ENCODE results near the gene LMO7.
"Not testable (repeated sequence)": the region's sequence is repeated elsewhere in the genome, so short reads cannot be mapped to it uniquely, and the experiment has no call there.

LMO7 gene

GRCh38 chr13:75743072-75743471 is 106.9 kb downstream of the LMO7 start:
- DNase-seq (ENCODE audit: low read depth in 2 of 2): not testable (repeated sequence)

GRCh38 chr13:75744127-75744526 is 108.0 kb downstream of the LMO7 start:
- DNase-seq (ENCODE audit: low read depth in 2 of 2): no peak

GRCh38 chr13:75745387-75745786 is 109.3 kb downstream of the LMO7 start:
- DNase-seq (ENCODE audit: low read depth in 2 of 2): no peak

GRCh38 chr13:75748874-75749273 is 112.7 kb downstream of the LMO7 start:
- no peak for DNase-seq (ENCODE audit: low read depth in 2 of 2)

GRCh38 chr13:75749407-75749806 is 113.3 kb downstream of the LMO7 start:
- DNase-seq (ENCODE audit: low read depth in 2 of 2): no peak

GRCh38 chr13:75751350-75751749 is 115.2 kb downstream of the LMO7 start:
- no peak for DNase-seq (ENCODE audit: low read depth in 2 of 2)

- no peak for DNase-seq (ENCODE audit: low read depth in 2 of 2)
Measured at GRCh38 chr13:75752826-75753225, 116.7 kb downstream of the LMO7 start.

- no peak for DNase-seq (ENCODE audit: low read depth in 2 of 2)
Measured at GRCh38 chr13:75754936-75755335, 118.8 kb downstream of the LMO7 start.

GRCh38 chr13:75757336-75757735 is 121.2 kb downstream of the LMO7 start:
- no peak for DNase-seq (ENCODE audit: low read depth in 2 of 2)

- no peak for DNase-seq (ENCODE audit: low read depth in 2 of 2)
Measured at GRCh38 chr13:75759531-75759930, 123.4 kb downstream of the LMO7 start.

GRCh38 chr13:75760131-75761021 is 124.2 kb downstream of the LMO7 start:
- DNase-seq (ENCODE audit: low read depth in 2 of 2): no peak

GRCh38 chr13:75761369-75761768 is 125.2 kb downstream of the LMO7 start:
- DNase-seq (ENCODE audit: low read depth in 2 of 2): no peak

GRCh38 chr13:75762076-75762937 is 126.2 kb downstream of the LMO7 start:
- DNase-seq (ENCODE audit: low read depth in 2 of 2): no peak

- no peak for DNase-seq (ENCODE audit: low read depth in 2 of 2)
Measured at GRCh38 chr13:75762955-75763354, 126.8 kb downstream of the LMO7 start.

- DNase-seq (ENCODE audit: low read depth in 2 of 2): no peak
Measured at GRCh38 chr13:75763512-75763911, 127.4 kb downstream of the LMO7 start.

- no peak for DNase-seq (ENCODE audit: low read depth in 2 of 2)
Measured at GRCh38 chr13:75764251-75764925, 128.3 kb downstream of the LMO7 start.

GRCh38 chr13:75764926-75765310 is 128.8 kb downstream of the LMO7 start:
- no peak for DNase-seq (ENCODE audit: low read depth in 2 of 2)

- no peak for DNase-seq (ENCODE audit: low read depth in 2 of 2)
Measured at GRCh38 chr13:75766636-75767035, 130.5 kb downstream of the LMO7 start.

GRCh38 chr13:75769141-75769905 is 133.2 kb downstream of the LMO7 start:
- no peak for DNase-seq (ENCODE audit: low read depth in 2 of 2)

- no peak for DNase-seq (ENCODE audit: low read depth in 2 of 2)
Measured at GRCh38 chr13:75770164-75770563, 134.0 kb downstream of the LMO7 start.

- no peak for DNase-seq (ENCODE audit: low read depth in 2 of 2)
Measured at GRCh38 chr13:75770592-75771011, 134.5 kb downstream of the LMO7 start.
